ENCODE results near the gene SSH2. TPM values are rescaled to one million over a fixed set of nuclear protein-coding genes. Genes with fewer than 3 reads are reported as not detected.

The SSH2 gene
- total and polyA plus RNA-seq, 2 of the 13 experiments (the other 11 are each of a cell fraction or from before 2014, with no cell fraction given) = 6.0 to 6.4 TPM

DNA sequence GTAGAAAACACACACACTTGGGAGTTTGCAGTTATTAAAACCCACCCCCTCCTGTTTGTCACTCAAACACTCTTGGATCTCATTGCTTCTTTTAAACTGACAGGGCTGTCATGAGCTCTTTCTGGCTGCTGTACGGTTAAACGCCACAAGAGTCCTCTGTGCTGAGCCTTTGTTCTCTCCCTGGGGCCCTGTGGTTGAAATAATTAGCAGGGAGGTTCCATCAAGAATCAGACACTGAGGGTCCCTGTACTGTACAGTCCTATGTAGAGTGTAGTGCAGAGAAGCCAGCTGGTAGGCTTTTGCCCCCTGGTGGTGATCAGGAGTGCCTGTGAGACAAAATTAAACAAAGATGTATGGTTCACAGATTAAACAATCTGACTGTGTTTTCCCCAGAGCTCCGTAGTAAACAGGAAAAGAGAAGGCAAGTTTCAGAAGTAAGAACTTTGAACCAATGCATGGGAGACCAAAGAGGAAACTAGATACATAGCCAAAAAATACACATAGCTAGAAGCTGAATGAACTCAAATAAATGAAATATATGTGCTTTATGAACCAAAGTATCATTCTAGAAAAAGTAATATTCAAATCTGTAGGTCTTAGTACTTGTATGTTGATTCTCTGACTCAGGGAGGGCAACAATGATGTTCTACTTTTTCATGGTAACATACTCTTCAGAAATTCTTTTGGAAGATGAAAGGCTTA, 1.4 kb upstream of the SSH2 start (continued):
- TF ChIP-seq, protein P1, sequence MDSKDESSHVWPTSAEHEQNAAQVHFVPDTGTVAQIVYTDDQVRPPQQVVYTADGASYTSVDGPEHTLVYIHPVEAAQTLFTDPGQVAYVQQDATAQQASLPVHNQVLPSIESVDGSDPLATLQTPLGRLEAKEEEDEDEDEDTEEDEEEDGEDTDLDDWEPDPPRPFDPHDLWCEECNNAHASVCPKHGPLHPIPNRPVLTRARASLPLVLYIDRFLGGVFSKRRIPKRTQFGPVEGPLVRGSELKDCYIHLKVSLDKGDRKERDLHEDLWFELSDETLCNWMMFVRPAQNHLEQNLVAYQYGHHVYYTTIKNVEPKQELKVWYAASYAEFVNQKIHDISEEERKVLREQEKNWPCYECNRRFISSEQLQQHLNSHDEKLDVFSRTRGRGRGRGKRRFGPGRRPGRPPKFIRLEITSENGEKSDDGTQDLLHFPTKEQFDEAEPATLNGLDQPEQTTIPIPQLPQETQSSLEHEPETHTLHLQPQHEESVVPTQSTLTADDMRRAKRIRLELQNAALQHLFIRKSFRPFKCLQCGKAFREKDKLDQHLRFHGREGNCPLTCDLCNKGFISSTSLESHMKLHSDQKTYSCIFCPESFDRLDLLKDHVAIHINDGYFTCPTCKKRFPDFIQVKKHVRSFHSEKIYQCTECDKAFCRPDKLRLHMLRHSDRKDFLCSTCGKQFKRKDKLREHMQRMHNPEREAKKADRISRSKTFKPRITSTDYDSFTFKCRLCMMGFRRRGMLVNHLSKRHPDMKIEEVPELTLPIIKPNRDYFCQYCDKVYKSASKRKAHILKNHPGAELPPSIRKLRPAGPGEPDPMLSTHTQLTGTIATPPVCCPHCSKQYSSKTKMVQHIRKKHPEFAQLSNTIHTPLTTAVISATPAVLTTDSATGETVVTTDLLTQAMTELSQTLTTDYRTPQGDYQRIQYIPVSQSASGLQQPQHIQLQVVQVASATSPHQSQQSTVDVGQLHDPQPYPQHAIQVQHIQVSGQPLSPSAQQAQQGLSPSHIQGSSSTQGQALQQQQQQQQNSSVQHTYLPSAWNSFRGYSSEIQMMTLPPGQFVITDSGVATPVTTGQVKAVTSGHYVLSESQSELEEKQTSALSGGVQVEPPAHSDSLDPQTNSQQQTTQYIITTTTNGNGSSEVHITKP (CRISPR knock-in tag; IDR thresholded peaks at IDR 0.05; ENCODE audit: low read depth) = no peak
- TF ChIP-seq MYNN (CRISPR knock-in tag; IDR thresholded peaks at IDR 0.05; ENCODE audit: low read depth) = no peak
- TF ChIP-seq, protein P2, sequence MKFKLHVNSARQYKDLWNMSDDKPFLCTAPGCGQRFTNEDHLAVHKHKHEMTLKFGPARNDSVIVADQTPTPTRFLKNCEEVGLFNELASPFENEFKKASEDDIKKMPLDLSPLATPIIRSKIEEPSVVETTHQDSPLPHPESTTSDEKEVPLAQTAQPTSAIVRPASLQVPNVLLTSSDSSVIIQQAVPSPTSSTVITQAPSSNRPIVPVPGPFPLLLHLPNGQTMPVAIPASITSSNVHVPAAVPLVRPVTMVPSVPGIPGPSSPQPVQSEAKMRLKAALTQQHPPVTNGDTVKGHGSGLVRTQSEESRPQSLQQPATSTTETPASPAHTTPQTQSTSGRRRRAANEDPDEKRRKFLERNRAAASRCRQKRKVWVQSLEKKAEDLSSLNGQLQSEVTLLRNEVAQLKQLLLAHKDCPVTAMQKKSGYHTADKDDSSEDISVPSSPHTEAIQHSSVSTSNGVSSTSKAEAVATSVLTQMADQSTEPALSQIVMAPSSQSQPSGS (CRISPR knock-in tag; IDR thresholded peaks at IDR 0.05) = no peak
- peak; percentile 24; the same call in 1 of the 2 replicates for TF ChIP-seq GATAD1 (CRISPR knock-in tag; IDR thresholded peaks at IDR 0.05)
- TF ChIP-seq HNF4A (CRISPR knock-in tag; IDR thresholded peaks at IDR 0.05) = peak; percentile 38; the same call in 1 of the 2 replicates
- TF ChIP-seq SAFB2 (CRISPR knock-in tag; IDR thresholded peaks at IDR 0.05; ENCODE audit: borderline replicate concordance, low read depth) = no peak
- no peak for TF ChIP-seq ZNF670 (CRISPR knock-in tag; IDR thresholded peaks at IDR 0.05; ENCODE audit: borderline replicate concordance)
- no peak for TF ChIP-seq ZNF788 (CRISPR knock-in tag; IDR thresholded peaks at IDR 0.05; ENCODE audit: borderline replicate concordance)
- TF ChIP-seq, protein P3, sequence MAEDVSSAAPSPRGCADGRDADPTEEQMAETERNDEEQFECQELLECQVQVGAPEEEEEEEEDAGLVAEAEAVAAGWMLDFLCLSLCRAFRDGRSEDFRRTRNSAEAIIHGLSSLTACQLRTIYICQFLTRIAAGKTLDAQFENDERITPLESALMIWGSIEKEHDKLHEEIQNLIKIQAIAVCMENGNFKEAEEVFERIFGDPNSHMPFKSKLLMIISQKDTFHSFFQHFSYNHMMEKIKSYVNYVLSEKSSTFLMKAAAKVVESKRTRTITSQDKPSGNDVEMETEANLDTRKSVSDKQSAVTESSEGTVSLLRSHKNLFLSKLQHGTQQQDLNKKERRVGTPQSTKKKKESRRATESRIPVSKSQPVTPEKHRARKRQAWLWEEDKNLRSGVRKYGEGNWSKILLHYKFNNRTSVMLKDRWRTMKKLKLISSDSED (CRISPR knock-in tag; IDR thresholded peaks at IDR 0.05) = no peak
- no peak for TF ChIP-seq HCFC1 (IDR thresholded peaks at IDR 0.05; ENCODE audit: low read depth, low read length)
- TF ChIP-seq ATRX (CRISPR knock-in tag; IDR thresholded peaks at IDR 0.05; ENCODE audit: borderline replicate concordance) = no peak
- no peak for TF ChIP-seq PRPF4 (IDR thresholded peaks at IDR 0.05; ENCODE audit: low read depth, low read length, poor library complexity, severe bottlenecking)
- no peak for TF ChIP-seq HNRNPLL (IDR thresholded peaks at IDR 0.05; ENCODE audit: low read depth, low read length, poor library complexity, severe bottlenecking)
- no peak for TF ChIP-seq ZNF296 (CRISPR knock-in tag; conservative IDR thresholded peaks at IDR 0.05)
- TF ChIP-seq, protein P4, sequence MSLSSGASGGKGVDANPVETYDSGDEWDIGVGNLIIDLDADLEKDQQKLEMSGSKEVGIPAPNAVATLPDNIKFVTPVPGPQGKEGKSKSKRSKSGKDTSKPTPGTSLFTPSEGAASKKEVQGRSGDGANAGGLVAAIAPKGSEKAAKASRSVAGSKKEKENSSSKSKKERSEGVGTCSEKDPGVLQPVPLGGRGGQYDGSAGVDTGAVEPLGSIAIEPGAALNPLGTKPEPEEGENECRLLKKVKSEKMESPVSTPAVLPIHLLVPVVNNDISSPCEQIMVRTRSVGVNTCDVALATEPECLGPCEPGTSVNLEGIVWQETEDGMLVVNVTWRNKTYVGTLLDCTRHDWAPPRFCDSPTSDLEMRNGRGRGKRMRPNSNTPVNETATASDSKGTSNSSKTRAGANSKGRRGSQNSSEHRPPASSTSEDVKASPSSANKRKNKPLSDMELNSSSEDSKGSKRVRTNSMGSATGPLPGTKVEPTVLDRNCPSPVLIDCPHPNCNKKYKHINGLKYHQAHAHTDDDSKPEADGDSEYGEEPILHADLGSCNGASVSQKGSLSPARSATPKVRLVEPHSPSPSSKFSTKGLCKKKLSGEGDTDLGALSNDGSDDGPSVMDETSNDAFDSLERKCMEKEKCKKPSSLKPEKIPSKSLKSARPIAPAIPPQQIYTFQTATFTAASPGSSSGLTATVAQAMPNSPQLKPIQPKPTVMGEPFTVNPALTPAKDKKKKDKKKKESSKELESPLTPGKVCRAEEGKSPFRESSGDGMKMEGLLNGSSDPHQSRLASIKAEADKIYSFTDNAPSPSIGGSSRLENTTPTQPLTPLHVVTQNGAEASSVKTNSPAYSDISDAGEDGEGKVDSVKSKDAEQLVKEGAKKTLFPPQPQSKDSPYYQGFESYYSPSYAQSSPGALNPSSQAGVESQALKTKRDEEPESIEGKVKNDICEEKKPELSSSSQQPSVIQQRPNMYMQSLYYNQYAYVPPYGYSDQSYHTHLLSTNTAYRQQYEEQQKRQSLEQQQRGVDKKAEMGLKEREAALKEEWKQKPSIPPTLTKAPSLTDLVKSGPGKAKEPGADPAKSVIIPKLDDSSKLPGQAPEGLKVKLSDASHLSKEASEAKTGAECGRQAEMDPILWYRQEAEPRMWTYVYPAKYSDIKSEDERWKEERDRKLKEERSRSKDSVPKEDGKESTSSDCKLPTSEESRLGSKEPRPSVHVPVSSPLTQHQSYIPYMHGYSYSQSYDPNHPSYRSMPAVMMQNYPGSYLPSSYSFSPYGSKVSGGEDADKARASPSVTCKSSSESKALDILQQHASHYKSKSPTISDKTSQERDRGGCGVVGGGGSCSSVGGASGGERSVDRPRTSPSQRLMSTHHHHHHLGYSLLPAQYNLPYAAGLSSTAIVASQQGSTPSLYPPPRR (CRISPR knock-in tag; IDR thresholded peaks at IDR 0.05; ENCODE audit: borderline replicate concordance) = no peak
- TF ChIP-seq ZBTB8A (CRISPR knock-in tag; IDR thresholded peaks at IDR 0.05; ENCODE audit: borderline replicate concordance, low read depth) = no peak
- no peak for TF ChIP-seq CBX5 (CRISPR knock-in tag; IDR thresholded peaks at IDR 0.05; ENCODE audit: borderline replicate concordance)
- TF ChIP-seq SIN3B (IDR thresholded peaks at IDR 0.05; ENCODE audit: low read length) = 0 out of 2 replicates have a peak, but pooled peaks have one; percentile 35

Measured in HepG2 (cell line).